ENCODE measurements around the gene EIF5AL1.
"Not testable (repeated sequence)": the region's sequence is repeated elsewhere in the genome, so short reads cannot be mapped to it uniquely, and the experiment has no call there.

EIF5AL1 gene

DNA sequence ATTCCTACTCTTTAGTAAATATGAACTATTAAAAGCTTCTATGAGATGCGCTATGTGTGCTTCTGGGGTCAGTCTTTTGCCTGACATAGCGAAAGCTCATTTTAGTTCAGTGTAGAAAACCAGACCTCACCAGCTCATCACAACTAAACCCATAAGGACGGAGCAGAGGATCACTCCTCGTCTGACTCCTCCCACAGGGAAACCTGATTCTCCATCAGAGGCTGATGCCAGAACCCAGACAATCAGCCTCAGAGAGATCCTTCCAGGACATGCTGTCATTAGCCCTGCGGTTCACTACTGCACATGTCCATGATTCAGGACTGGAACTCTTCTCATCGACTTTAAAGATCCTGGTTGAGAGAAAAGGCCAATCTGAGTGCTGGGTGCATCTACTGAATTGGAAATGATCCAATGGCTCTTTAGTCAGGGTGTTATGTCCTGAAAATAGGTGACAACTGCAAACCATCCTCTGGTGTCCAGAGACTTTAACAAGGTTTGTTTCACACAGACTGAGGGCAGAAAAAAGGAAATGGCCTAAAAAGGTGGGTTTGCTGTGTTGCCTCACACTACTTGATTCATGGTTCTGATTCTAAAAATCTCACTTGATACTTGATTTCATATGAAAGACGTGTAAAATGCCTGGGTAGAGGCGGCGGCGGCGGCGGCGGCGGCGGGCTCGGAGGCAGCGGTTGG lies at the start of gene EIF5AL1:
EIF5AL1 (plus strand) TSS at position 643 of the 693 bp plus-strand sequence. CDS start 117 bp downstream, outside the sequence.
- in situ Hi-C loops (cut with HindIII; ENCODE audit: low pct_ligation_motif_present, low pct_unique_long_range_greater_than_20kb, low sequenced_read_pairs); DNase-seq: not testable (repeated sequence)

DNA sequence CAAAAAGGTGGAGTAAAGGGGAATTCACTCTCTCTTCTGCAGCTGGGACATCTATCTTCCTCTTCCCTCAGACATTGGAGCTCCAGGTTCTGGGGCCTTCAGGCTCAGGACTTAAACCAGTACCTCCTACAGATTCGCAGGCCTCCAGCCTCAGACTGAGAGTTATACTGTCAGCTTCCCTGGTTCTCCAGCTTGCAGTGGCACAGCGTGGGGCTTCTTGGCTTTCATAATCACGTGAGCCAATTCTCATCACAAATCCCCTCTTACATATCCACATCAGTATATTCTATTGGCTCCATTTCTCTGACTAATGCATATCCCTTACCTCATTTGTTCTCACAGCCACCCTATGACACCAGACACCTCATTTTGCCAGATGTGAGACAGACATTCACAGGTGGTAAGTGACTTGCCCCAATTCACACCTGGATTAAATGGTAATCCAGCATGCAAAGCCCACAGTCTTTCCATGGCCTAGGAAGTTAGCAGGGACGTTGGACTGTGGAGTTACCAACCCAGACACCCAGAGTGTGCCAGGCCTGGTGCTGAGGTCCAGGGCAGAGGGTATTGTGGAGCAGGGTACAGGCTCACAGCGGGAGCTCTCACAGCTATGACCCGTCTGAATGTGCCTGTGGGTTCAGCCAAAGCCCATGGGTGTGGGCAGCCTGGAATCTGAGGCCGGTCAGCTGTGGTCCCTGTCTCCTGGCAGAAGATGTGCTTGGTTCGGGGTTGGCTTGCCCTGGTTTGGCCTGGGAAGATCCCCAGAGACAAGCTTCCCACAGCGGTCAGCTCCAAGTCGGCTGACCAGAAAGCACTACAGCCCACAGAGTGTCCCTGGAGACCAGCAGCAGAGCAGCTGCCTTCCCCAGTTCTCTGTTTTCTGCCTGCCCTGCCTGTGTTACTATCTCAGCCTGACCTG lies 48.5 kb upstream of the EIF5AL1 start:
- no peak for DNase-seq
- in situ Hi-C loops (cut with HindIII; ENCODE audit: low pct_ligation_motif_present, low pct_unique_long_range_greater_than_20kb, low sequenced_read_pairs) = no loop called here

DNA sequence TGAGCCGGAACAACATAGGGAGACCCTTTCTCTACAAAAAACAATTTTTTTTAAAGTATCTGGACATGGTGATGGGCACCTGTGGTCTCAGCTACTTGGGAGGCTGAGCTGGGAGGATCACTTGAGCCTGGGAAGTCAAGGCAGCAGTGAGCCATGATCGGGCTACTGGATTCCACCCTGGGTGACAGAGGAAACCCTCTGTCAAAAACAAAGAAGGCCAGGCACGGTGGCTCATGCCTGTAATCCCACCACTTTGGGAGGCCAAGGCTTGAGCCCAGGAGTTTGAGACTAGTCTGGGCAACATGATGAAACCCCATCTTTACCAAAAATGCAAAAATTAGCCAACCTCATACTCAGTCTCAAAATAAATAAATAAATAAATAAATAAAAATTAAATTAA lies 47.0 kb upstream of the EIF5AL1 start:
- in situ Hi-C loops (cut with HindIII; ENCODE audit: low pct_ligation_motif_present, low pct_unique_long_range_greater_than_20kb, low sequenced_read_pairs) = no loop called here
- no peak for DNase-seq

DNA sequence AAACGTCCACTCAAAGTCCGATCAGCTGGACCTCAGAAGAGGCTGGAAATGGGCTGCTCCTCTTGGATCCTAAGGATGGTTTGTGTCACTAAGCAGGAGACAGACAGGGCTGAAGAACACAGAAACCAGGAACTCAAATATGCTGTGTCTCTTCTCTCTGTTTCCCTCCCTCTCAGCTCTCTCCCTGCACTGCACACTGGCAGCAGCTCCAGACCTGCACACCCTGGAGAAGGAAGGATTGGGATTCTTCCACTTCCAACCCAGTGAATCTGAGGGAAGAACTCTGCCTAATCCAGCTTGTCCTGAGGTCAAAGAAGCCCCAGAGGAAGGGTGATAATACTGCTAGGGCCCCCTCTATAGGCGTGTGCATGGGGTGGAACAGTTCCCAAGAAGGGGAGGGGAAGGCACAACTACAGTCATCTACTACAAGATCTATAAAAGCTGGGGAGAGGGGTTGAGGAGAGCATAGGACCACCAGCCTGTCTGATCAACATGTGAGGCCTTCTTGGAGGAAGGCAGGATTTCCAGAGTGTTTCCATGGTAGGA lies 44.2 kb upstream of the EIF5AL1 start:
- no peak for DNase-seq
- in situ Hi-C loops (cut with HindIII; ENCODE audit: low pct_ligation_motif_present, low pct_unique_long_range_greater_than_20kb, low sequenced_read_pairs) = no loop called here

DNA sequence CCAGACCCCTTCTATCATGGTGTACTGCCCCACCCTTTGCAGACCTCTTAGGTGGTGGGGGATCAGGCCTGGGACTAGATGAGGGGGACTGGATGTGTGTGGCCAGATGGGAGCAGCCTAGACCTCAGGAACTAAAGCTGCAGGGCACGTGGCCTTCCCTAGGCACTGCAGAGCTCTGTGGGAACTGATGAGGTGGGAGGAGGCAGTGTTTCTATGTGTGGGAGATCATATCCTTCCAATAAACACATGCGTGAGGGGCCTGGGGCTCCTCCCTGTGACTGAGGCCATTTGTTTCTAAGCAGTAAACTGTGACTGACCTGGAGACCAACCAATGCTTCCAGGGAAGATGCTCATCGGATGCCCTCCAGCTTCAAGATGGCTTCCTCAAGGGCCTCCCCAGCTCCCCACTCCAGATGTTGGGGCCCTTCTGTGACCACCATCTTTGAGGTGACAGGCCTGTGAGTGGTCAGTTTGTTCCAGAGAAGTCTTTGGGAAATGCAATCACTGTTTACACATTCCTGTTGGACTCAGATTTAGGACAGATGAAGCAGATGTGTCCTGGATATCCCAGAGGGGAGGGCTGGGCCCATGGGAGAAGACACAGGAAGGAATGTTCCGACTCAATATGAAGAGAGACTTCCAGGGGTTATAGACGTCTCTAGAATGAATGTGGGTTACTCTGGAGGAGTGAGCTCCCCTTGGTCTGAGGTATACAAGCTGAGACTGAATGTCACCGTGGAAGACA lies 43.3 kb upstream of the EIF5AL1 start:
- DNase-seq = no peak
- in situ Hi-C loops (cut with HindIII; ENCODE audit: low pct_ligation_motif_present, low pct_unique_long_range_greater_than_20kb, low sequenced_read_pairs) = no loop called here

DNA sequence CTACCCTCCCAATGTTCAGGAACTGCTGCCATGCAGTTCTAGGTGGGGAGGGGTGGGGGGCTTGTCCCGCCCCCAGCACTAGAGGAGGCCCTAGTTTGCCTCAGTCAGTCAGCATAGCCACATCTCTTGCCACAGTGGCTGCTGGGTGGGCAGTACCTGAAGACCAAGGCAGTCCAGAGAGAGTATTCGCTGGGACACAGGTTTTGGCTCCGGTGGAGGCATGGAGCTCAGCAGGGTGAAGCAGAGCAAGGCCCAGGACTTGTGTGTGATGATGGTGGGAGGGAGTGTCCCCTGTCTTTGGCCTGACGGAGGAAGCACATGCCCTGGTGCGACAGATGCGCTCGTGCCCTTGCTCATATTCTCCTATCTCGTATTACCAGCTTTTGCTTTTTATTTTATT lies 42.2 kb upstream of the EIF5AL1 start:
- in situ Hi-C loops (cut with HindIII; ENCODE audit: low pct_ligation_motif_present, low pct_unique_long_range_greater_than_20kb, low sequenced_read_pairs) = no loop called here
- DNase-seq = no peak

DNA sequence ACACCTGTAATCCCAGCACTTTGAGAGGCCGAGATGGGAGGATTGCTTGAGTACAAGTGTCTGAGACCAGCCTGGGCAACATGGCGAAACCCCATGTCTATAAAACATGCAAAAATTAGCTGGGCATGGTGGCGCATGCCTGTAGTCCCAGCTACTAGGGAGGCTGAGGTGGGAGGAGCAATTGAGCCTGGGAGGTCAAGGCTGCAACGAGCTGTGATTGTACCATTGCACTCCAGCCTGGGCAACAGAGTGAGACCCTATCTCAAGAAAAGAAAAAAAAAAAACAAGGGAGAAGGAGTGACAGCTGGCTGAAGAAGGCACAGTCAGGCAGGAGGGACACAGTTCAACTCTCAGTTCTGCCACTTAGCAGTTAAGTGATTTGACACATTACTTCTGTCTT lies 40.6 kb upstream of the EIF5AL1 start:
- DNase-seq = no peak
- in situ Hi-C loops (cut with HindIII; ENCODE audit: low pct_ligation_motif_present, low pct_unique_long_range_greater_than_20kb, low sequenced_read_pairs) = no loop called here

DNA sequence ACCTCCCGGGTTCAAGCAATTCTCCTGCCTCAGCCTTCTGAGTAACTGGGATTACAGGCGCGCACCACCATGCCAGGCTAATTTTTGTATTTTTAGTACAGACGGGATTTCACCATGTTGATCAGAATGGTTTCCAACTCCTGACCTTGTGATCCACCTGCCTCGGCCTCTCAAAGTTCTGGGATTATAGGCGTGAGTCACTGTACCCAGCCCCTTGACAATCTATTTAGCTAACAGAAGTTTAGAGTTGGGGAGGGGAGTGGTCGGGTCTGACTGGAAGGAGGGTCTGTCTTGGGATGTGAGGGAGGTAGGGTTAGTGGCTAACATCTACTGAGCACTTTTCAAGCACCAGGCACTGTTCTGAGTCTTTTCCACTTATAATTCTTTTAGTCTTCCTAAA lies 39.9 kb upstream of the EIF5AL1 start:
- in situ Hi-C loops (cut with HindIII; ENCODE audit: low pct_ligation_motif_present, low pct_unique_long_range_greater_than_20kb, low sequenced_read_pairs) = no loop called here
- DNase-seq = no peak

DNA sequence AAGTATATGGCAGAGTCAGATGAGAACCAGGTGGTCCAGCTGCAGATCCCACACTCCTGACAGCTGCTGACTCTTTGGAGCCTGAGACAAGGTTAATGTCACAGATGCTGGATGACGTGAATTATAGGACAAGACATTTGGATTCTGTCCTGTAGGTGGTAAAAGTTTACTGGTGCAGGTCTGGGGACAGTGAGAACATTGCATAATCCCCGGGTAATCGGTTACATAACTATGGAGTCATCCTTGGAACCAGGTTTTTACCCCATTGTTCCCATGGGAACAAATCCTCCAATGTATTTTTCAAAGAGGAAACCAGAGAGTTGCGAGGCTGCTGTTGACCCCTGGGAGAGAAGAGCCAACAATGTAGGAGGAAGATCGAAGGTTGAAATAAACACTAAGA lies 39.4 kb upstream of the EIF5AL1 start:
- in situ Hi-C loops (cut with HindIII; ENCODE audit: low pct_ligation_motif_present, low pct_unique_long_range_greater_than_20kb, low sequenced_read_pairs) = no loop called here
- no peak for DNase-seq

DNA sequence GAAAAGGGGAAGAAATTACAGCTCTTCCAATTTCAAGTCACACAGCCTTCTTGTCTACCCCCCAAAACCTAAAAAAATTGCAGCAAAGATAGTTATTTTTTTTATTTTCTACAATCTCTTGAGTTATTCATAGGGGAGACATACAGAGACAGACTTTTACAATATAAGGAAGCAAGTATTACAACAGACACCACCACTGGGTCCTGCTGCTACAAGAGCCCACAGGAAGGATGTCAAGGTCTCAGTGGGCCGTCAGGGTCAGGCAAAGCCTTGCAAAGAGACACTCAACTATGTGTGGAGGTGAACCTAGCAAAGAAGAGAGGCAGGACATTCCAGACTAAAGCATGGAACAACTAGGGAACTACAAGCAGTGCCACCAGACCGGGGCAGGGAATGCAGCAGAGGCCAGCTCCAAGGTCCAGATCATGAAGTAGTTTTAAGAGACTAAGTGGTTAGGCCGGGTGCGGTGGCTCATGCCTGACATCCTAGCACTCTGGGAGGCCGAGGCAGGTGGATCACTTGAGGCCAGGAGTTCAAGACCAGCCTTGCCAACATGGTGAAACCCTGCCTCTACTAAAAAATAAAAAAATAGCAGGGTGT lies 38.7 kb upstream of the EIF5AL1 start:
- in situ Hi-C loops (cut with HindIII; ENCODE audit: low pct_ligation_motif_present, low pct_unique_long_range_greater_than_20kb, low sequenced_read_pairs) = no loop called here
- no peak for DNase-seq

DNA sequence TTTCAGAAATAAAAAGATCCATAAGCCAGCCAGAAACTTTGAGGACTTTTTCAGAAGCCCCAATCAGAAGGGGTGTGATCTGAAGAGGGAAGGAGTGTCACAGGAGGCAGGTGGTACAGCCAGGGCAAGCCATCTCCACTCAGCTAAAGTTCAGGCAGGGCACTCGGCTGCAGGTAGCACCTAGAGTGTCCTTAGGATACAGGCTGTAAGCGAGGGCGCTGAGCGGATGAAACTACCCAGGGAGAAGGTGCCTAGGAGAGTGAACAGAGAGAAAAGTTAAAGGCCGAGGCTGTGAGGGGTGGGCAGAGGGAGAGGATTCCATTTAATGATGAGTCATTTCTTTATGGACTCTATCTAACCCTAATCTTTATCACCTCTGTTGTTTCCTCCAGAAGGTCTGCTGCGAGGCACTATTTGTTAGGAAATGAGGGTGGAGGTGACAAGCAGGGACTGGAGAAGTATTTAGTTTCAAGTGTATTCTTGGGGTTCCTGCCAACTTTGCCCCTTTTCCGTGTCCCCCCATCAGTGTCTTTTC lies 37.1 kb upstream of the EIF5AL1 start:
- in situ Hi-C loops (cut with HindIII; ENCODE audit: low pct_ligation_motif_present, low pct_unique_long_range_greater_than_20kb, low sequenced_read_pairs) = loop anchor here (25.0 kb wide), 1 partner anchor 113 kb away; no protein-coding TSS in a partner anchor
- DNase-seq = no peak

DNA sequence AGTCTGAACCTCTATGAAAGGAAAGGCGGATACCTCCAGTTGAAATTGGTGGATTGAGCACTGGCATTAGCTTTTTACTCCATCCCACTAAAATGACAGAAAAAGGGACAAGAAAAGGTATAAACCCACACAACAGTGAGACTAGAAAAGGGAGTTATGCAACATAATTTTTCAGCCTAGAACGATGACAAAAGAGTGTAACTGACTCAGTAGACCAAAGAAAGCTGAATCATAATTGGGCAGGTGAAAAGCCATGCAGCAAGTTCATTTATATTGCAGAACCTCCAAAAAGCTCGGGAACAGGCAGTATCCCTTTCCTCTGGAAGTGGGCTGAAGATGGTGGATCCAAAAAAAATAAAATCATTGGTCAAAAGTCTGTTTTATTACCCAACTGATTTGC lies 36.5 kb upstream of the EIF5AL1 start:
- DNase-seq = no peak
- in situ Hi-C loops (cut with HindIII; ENCODE audit: low pct_ligation_motif_present, low pct_unique_long_range_greater_than_20kb, low sequenced_read_pairs) = loop anchor here (25.0 kb wide), 1 partner anchor 114 kb away; no protein-coding TSS in a partner anchor

DNA sequence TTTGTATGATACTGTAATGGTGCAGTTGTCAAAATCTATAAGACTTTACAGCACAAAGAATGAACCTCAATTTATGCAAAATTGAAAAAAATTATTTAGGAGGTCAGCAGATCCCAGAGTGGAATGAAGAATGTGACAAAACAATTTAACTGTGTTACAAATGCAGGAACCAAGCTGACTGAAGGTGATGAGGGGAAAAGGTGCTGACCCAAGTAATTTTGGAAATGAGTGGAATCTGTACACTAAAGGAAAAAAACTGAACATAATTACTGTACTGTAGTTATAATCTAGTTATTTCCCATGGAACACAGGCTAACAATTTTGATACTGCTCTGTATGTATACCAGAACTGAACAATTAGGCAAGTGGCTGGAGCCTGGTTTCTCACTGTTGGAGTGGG lies 35.7 kb upstream of the EIF5AL1 start:
- no peak for DNase-seq
- in situ Hi-C loops (cut with HindIII; ENCODE audit: low pct_ligation_motif_present, low pct_unique_long_range_greater_than_20kb, low sequenced_read_pairs) = loop anchor here (25.0 kb wide), 1 partner anchor 114 kb away; no protein-coding TSS in a partner anchor

DNA sequence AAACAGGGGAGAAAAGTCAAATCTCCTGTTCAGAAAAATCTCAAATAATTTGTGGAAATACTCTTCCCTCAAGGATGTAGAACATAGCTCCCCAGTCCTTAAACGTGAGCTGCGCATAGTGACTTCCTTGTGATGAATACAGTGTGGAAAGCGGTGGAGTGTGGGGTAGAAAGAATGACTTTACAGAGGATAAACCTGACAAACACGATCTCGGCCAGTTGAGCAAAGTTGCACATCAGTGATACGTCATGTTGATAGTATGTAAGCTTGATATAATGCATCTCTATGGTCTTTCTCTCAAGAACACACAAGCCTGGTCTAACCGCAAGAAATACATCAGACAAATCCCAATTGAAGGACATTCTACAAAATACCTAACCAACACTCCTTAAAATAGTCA lies 34.9 kb upstream of the EIF5AL1 start:
- in situ Hi-C loops (cut with HindIII; ENCODE audit: low pct_ligation_motif_present, low pct_unique_long_range_greater_than_20kb, low sequenced_read_pairs) = loop anchor here (25.0 kb wide), 1 partner anchor 115 kb away; no protein-coding TSS in a partner anchor
- DNase-seq = no peak

DNA sequence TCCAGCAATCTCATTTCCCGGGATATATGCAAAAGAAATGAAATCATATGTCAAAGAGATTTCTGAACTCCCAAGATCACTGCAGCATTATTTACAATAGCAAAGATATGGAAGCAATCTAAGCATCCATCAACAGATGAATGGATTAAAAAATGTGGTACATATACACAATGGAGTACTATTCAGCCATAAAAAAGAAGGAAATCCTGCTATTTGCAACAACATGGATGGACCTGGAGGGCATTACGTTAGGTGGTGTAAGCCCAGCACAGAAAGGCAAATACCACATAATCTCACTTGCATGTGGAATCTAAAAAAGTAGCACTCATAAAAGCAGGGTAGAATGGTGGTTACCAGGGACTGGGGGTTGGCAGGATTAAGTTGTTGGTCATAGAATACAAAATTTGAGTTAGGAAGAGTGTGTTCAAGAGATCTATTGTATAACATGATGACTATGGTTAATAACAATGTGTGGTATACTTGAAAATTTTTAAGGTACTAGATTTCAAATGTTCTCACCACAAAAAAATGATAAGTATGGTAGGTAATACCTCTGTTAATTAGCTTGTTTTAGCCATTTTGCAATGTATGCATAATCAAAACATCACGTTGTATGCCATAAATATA lies 32.9 kb upstream of the EIF5AL1 start:
- no peak for DNase-seq
- in situ Hi-C loops (cut with HindIII; ENCODE audit: low pct_ligation_motif_present, low pct_unique_long_range_greater_than_20kb, low sequenced_read_pairs) = loop anchor here (25.0 kb wide), 1 partner anchor 117 kb away; no protein-coding TSS in a partner anchor

DNA sequence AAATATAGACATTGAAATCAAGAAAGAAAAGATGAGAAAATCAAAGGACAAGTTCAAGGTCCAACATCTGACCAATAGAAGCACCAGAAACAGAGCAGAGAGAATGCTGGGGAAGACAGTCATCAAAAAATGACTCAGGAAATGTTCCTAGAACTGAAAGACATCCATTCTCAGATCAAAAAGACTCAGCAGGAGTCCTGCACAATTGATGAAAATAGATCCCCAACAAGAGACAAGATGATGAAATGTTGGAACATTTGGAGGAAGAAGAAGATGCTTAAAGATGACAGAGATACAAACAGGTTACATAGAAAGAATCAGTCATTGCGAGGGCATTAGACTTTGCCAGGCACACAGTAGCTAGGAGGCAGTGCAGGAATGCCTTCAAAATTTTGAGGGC lies 30.0 kb upstream of the EIF5AL1 start:
- in situ Hi-C loops (cut with HindIII; ENCODE audit: low pct_ligation_motif_present, low pct_unique_long_range_greater_than_20kb, low sequenced_read_pairs) = loop anchor here (25.0 kb wide), 1 partner anchor 120 kb away; no protein-coding TSS in a partner anchor
- no peak for DNase-seq

DNA sequence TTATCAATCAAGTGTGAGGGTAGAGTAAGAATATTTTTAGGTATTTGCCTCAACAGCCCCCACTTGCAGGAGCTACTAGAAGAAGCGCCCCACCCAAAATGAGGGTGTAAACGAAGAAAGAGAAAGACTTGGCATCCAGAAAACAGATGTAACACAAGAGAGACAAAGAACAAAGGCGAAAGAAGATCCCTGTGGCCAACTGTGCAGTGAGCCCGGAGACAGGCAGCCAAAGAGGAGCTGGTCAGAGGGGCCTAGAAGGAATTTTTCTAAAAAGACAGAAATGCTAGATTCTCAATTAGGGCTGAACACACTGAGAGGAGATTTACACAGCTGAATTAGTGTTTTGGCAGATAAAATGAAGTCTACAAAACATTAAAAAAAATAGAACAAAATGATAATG lies 29.6 kb upstream of the EIF5AL1 start:
- no peak for DNase-seq
- in situ Hi-C loops (cut with HindIII; ENCODE audit: low pct_ligation_motif_present, low pct_unique_long_range_greater_than_20kb, low sequenced_read_pairs) = loop anchor here (25.0 kb wide), 1 partner anchor 120 kb away; no protein-coding TSS in a partner anchor

Measured in ACHN (cell line).